Gastroesophageal sphincter (tissue), 3 donors: ENCODE data around the gene RNLS.

Experiments used
- CTCF ChIP-seq, 4 experiments: fragments of 200-600 bp in 2 of 4; fragments of 450-650 bp in 2 of 4; sonication (generic) in 1 of 4; IDR thresholded peaks; one replicate each; pipeline ENCODE4 v1.5.1; 2017 to 2019; ENCODE audit warnings: antibody characterized with exemption in 4 of 4, mild to moderate bottlenecking in 2 of 4, moderate library complexity in 2 of 4
- POLR2A ChIP-seq, 2 donors: fragments of 450-650 bp; IDR thresholded peaks; one replicate each; pipeline ENCODE4 v1.6.1; 2017; ENCODE audit warnings: antibody characterized with exemption in 2 of 2, mild to moderate bottlenecking in 2 of 2, moderate library complexity in 1 of 2
- POLR2AphosphoS5 ChIP-seq: sonication (generic); formaldehyde crosslinking; IDR thresholded peaks from one replicate; pipeline ENCODE4 v1.6.1; 2017; ENCODE audit warnings: antibody characterized with exemption

- no peak for TF ChIP-seq CTCF (IDR thresholded peaks at IDR 0.05)
- no peak for TF ChIP-seq POLR2A (IDR thresholded peaks at IDR 0.05)
- no peak for TF ChIP-seq POLR2AphosphoS5
These were observed 289.4 kb downstream of the RNLS start for GRCh38 chr10:88293651-88294230.
